ENCODE data around the gene NPLOC4. TPM values are rescaled to one million over a fixed set of nuclear protein-coding genes. Genes with fewer than 3 reads are reported as not detected.
A peak's percentile ranks its signal among the peaks of the same experiment; 100 is the strongest.

The NPLOC4 gene
- total RNA-seq, 1 donor from 2014 or later: 137 TPM

GRCh38 chr17:81558941-81559806 is 77.7 kb downstream of the NPLOC4 start:
- H3K9me3 Mint-ChIP-seq (ENCODE audit: unreplicated experiment): peaks cover 3% of the 10 kb centered on the region
- H3K4me3 Mint-ChIP-seq (ENCODE audit: unreplicated experiment): no peak overlapping the region
- DNase-seq: peak; percentile 24
- no peak overlapping the region for H3K27ac Mint-ChIP-seq (ENCODE audit: unreplicated experiment)
- peaks cover 8% of the 10 kb centered on the region for H3K27me3 Mint-ChIP-seq (ENCODE audit: unreplicated experiment)
- peaks cover 4% of the 10 kb centered on the region for H3K36me3 Mint-ChIP-seq (ENCODE audit: unreplicated experiment)
- H3K4me1 Mint-ChIP-seq (ENCODE audit: low read depth, unreplicated experiment): peaks cover 2% of the 10 kb centered on the region
- no peak for TF ChIP-seq CTCF (IDR thresholded peaks at IDR 0.05; ENCODE audit: partially characterized antibody, unreplicated experiment)

GRCh38 chr17:81558115-81558468 is 78.8 kb downstream of the NPLOC4 start:
- Mint-ChIP-seq H3K9me3 (ENCODE audit: unreplicated experiment) (peaks cover 9% of the 10 kb centered on the region), H3K27ac (ENCODE audit: unreplicated experiment) (no peak overlapping the region), H3K36me3 (ENCODE audit: unreplicated experiment) (peaks cover 4% of the 10 kb centered on the region), H3K4me3 (ENCODE audit: unreplicated experiment) (no peak overlapping the region), H3K4me1 (ENCODE audit: low read depth, unreplicated experiment) (peaks cover 9% of the 10 kb centered on the region), H3K27me3 (ENCODE audit: unreplicated experiment) (peaks cover 11% of the 10 kb centered on the region)
- no peak for DNase-seq
- no peak for TF ChIP-seq CTCF (IDR thresholded peaks at IDR 0.05; ENCODE audit: partially characterized antibody, unreplicated experiment)

GRCh38 chr17:81557276-81558114 is 79.4 kb downstream of the NPLOC4 start:
- Mint-ChIP-seq H3K27me3 (ENCODE audit: unreplicated experiment) (peaks cover 11% of the 10 kb centered on the region), H3K4me1 (ENCODE audit: low read depth, unreplicated experiment) (peaks cover 9% of the 10 kb centered on the region), H3K9me3 (ENCODE audit: unreplicated experiment) (peaks cover 9% of the 10 kb centered on the region), H3K4me3 (ENCODE audit: unreplicated experiment) (no peak overlapping the region), H3K36me3 (ENCODE audit: unreplicated experiment) (peaks cover 4% of the 10 kb centered on the region), H3K27ac (ENCODE audit: unreplicated experiment) (peak overlapping the region; percentile 46)
- no peak for TF ChIP-seq CTCF (IDR thresholded peaks at IDR 0.05; ENCODE audit: partially characterized antibody, unreplicated experiment)
- DNase-seq: no peak

- peaks cover 11% of the 10 kb centered on the region for H3K27me3 Mint-ChIP-seq (ENCODE audit: unreplicated experiment)
- H3K9me3 Mint-ChIP-seq (ENCODE audit: unreplicated experiment): peaks cover 9% of the 10 kb centered on the region
- no peak overlapping the region for H3K4me3 Mint-ChIP-seq (ENCODE audit: unreplicated experiment)
- DNase-seq: no peak
- H3K36me3 Mint-ChIP-seq (ENCODE audit: unreplicated experiment): peaks cover 4% of the 10 kb centered on the region
- TF ChIP-seq CTCF (IDR thresholded peaks at IDR 0.05; ENCODE audit: partially characterized antibody, unreplicated experiment): no peak
- no peak overlapping the region for H3K27ac Mint-ChIP-seq (ENCODE audit: unreplicated experiment)
- H3K4me1 Mint-ChIP-seq (ENCODE audit: low read depth, unreplicated experiment): peaks cover 9% of the 10 kb centered on the region
These were observed 80.0 kb downstream of the NPLOC4 start for GRCh38 chr17:81556863-81557262.
